Esophagus squamous epithelium (tissue), 5 donors: ENCODE data around the gene PARD3. TPM values are rescaled to one million over a fixed set of nuclear protein-coding genes. Genes with fewer than 3 reads are reported as not detected.

ENCODE experiments used
- DNase-seq: peaks from one replicate; lab custom pipeline; 2025; lab: John Stamatoyannopoulos, UW
- H3K27ac ChIP-seq, 4 donors: fragments of 200-600 bp; sonication (generic); one replicate each; pipeline ENCODE4 v1.5.1; 2016 to 2019; ENCODE audit warnings: mild to moderate bottlenecking in 1 of 4
- H3K27me3 ChIP-seq, 4 donors: fragments of 200-600 bp; sonication (generic); 1 replicate in 3 of 4; 2 replicates in 1 of 4; pipeline versions ENCODE4 v1.5.1 to v1.6.0; 2017 to 2021; ENCODE audit warnings: antibody characterized with exemption in 1 of 4
- H3K36me3 ChIP-seq, 3 donors: fragments of 200-600 bp; sonication (generic); one replicate each; pipeline ENCODE4 v1.5.1; 2016 to 2019
- H3K4me1 ChIP-seq, 3 donors: fragments of 200-600 bp; sonication (generic); one replicate each; pipeline ENCODE4 v1.5.1; 2017 to 2019
- H3K4me3 ChIP-seq, 4 donors: fragments of 200-600 bp; sonication (generic); 1 replicate in 3 of 4; 2 replicates in 1 of 4; pipeline ENCODE4 v1.5.1; 2016 to 2019; ENCODE audit warnings: mild to moderate bottlenecking in 2 of 4, moderate library complexity in 1 of 4
- H3K9me3 ChIP-seq, 3 donors: fragments of 200-600 bp; sonication (generic); one replicate each; pipeline ENCODE4 v1.5.1; 2016 to 2019
- CTCF ChIP-seq, 6 experiments: fragments of 450-650 bp in 4 of 6; fragments of 200-600 bp in 2 of 6; sonication (generic) in 2 of 6; IDR thresholded peaks; one replicate each; pipeline ENCODE4 v1.5.1; 2016 to 2019; ENCODE audit warnings: antibody characterized with exemption in 6 of 6, mild to moderate bottlenecking in 4 of 6, moderate library complexity in 4 of 6
- POLR2A ChIP-seq, 4 donors: fragments of 450-650 bp; IDR thresholded peaks; one replicate each; pipeline ENCODE4 v1.6.1; 2017; ENCODE audit warnings: antibody characterized with exemption in 4 of 4, mild to moderate bottlenecking in 4 of 4, moderate library complexity in 3 of 4
- WGBS, 2 donors: methylation state at CpG; one replicate each; pipeline ENCODE4 v1.1.5; 2018; 5-methylcytosine and 5-hydroxymethylcytosine counted together
- intact Hi-C: fragments of 100-400 bp; cut with DNase I; formaldehyde crosslinking; loops from one replicate; pipeline ENCODE4 v1.15.0; 2022
- total RNA-seq, 4 donors: library from RNA; depleted of rRNA; stranded (reverse); fragments of >200 nt; gene quantifications; one replicate each; pipeline ENCODE4 v1.1.0, GENCODE V29; 2016
- donor health status: DM: yes; HTN: yes; CAD: no.

The PARD3 gene
- total RNA-seq, 4 donors from 2014 or later, result 57.3 to 114 (median 81.7) TPM

GRCh38 chr10:34389801-34390200 is 425.3 kb downstream of the PARD3 start:
- DNase-seq, result no peak
- H3K27ac ChIP-seq, result no peak overlapping the region
- H3K36me3 ChIP-seq, result peaks cover 0 to 23% (median 0%) of the 10 kb centered on the region in 3 donors
- no peak for TF ChIP-seq POLR2A (IDR thresholded peaks at IDR 0.05)
- no peak for TF ChIP-seq CTCF (IDR thresholded peaks at IDR 0.05)
- H3K9me3 ChIP-seq, result no peaks in the 10 kb centered on the region
- no peak overlapping the region for H3K4me3 ChIP-seq
- 91 to 97% methylated on average over 3 of the region's 3 CpGs for WGBS, 2 donors
- no peaks in the 10 kb centered on the region for H3K27me3 ChIP-seq
- intact Hi-C loops, result no loop called here
- H3K4me1 ChIP-seq, result no peaks in the 10 kb centered on the region

- H3K36me3 ChIP-seq, result peaks cover 0 to 42% (median 0%) of the 10 kb centered on the region in 3 donors
- H3K9me3 ChIP-seq, result no peaks in the 10 kb centered on the region
- H3K27me3 ChIP-seq, result no peaks in the 10 kb centered on the region
- intact Hi-C loops, result no loop called here
- TF ChIP-seq CTCF (IDR thresholded peaks at IDR 0.05) (no peak), POLR2A (IDR thresholded peaks at IDR 0.05) (no peak)
- no peak for DNase-seq
- H3K27ac ChIP-seq, result no peak overlapping the region
- no peak overlapping the region for H3K4me3 ChIP-seq
- 81 to 91% methylated on average over 3 of the region's 3 CpGs for WGBS, 2 donors
- no peaks in the 10 kb centered on the region for H3K4me1 ChIP-seq
Observed at GRCh38 chr10:34386921-34387320, 428.2 kb downstream of the PARD3 start.

- H3K27ac ChIP-seq, result no peak overlapping the region
- no peaks in the 10 kb centered on the region for H3K27me3 ChIP-seq
- 82 to 87% methylated on average over 4 of the region's 4 CpGs for WGBS, 2 donors
- H3K4me3 ChIP-seq, result no peak overlapping the region
- TF ChIP-seq CTCF (IDR thresholded peaks at IDR 0.05), result no peak
- no peak for TF ChIP-seq POLR2A (IDR thresholded peaks at IDR 0.05)
- DNase-seq, result no peak
- no peaks in the 10 kb centered on the region for H3K9me3 ChIP-seq
- intact Hi-C loops, result no loop called here
- H3K4me1 ChIP-seq, result no peaks in the 10 kb centered on the region
- H3K36me3 ChIP-seq, result peaks cover 0 to 61% (median 0%) of the 10 kb centered on the region in 3 donors
Observed at GRCh38 chr10:34384372-34384771, 430.7 kb downstream of the PARD3 start.

GRCh38 chr10:34382626-34383025 is 432.5 kb downstream of the PARD3 start:
- no peak for DNase-seq
- H3K36me3 ChIP-seq, result peaks cover 0 to 70% (median 0%) of the 10 kb centered on the region in 3 donors
- no peak overlapping the region for H3K4me3 ChIP-seq
- no peaks in the 10 kb centered on the region for H3K4me1 ChIP-seq
- no peak overlapping the region for H3K27ac ChIP-seq
- H3K9me3 ChIP-seq, result no peaks in the 10 kb centered on the region
- WGBS, 2 donors, result 91 to 93% methylated on average over 10 of the region's 10 CpGs
- no peaks in the 10 kb centered on the region for H3K27me3 ChIP-seq
- no peak for TF ChIP-seq POLR2A (IDR thresholded peaks at IDR 0.05)
- TF ChIP-seq CTCF (IDR thresholded peaks at IDR 0.05), result no peak
- intact Hi-C loops, result no loop called here

GRCh38 chr10:34380856-34381255 is 434.2 kb downstream of the PARD3 start:
- TF ChIP-seq POLR2A (IDR thresholded peaks at IDR 0.05) (no peak), CTCF (IDR thresholded peaks at IDR 0.05) (no peak)
- Histone ChIP-seq H3K36me3 (peaks cover 0 to 83% (median 0%) of the 10 kb centered on the region in 3 donors), H3K9me3 (no peaks in the 10 kb centered on the region), H3K27ac (no peak overlapping the region), H3K4me3 (no peak overlapping the region), H3K27me3 (no peaks in the 10 kb centered on the region), H3K4me1 (no peaks in the 10 kb centered on the region)
- no peak for DNase-seq
- intact Hi-C loops, result no loop called here
- 83 to 87% methylated on average over 3 of the region's 3 CpGs for WGBS, 2 donors
